Cardiac atrium fibroblast (primary cell): ENCODE measurements around the gene UCP2. TPM values are rescaled to one million over a fixed set of nuclear protein-coding genes. Genes with fewer than 3 reads are reported as not detected.

ENCODE experiments used
- total RNA-seq: library from RNA; depleted of rRNA; stranded (reverse); fragments of >200 nt; gene quantifications from 2 replicates; pipeline ENCODE4 v1.2.3, GENCODE V29; 2015

The UCP2 gene, protein sequence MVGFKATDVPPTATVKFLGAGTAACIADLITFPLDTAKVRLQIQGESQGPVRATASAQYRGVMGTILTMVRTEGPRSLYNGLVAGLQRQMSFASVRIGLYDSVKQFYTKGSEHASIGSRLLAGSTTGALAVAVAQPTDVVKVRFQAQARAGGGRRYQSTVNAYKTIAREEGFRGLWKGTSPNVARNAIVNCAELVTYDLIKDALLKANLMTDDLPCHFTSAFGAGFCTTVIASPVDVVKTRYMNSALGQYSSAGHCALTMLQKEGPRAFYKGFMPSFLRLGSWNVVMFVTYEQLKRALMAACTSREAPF
- total RNA-seq = 0.49 and 0.90 TPM in 2 replicates

GRCh38 chr11:73982595-73982989 is at the start of gene UCP2:
Gene UCP2, minus strand, starts transcription at chr11:73982843. Its CDS starts 4,465 bp downstream, at chr11:73978378.

GRCh38 chr11:74008373-74009229 is 26.0 kb upstream of the UCP2 start, which contains the start of gene UCP3:
Gene UCP3, minus strand, starts transcription at chr11:74009085. Its CDS starts 2,043 bp downstream, at chr11:74007042.

GRCh38 chr11:73950869-73951710 is 31.6 kb downstream of the UCP2 start, which contains the start of gene DNAJB13:
Gene DNAJB13, plus strand, starts transcription at chr11:73951026. Its CDS starts 44 bp downstream, at chr11:73951070.

Other genes with a start within 250 kb of the UCP2 start
- 124 and 129 TPM in 2 replicates for gene RAB6A, start 221.8 kb downstream of the UCP2 start, total RNA-seq
- gene MRPL48, start 195.0 kb downstream of the UCP2 start, total RNA-seq = 17.2 and 17.9 TPM in 2 replicates
- gene COA4, start 106.0 kb downstream of the UCP2 start, total RNA-seq = 67.9 and 72.2 TPM in 2 replicates
- 8.3 and 11.7 TPM in 2 replicates for gene PAAF1, start 105.8 kb downstream of the UCP2 start, total RNA-seq
- gene DNAJB13, start 31.8 kb downstream of the UCP2 start, total RNA-seq = not detected in 2 replicates
- not detected in 2 replicates for gene UCP3, start 26.2 kb upstream of the UCP2 start, total RNA-seq
- 8.1 and 10.5 TPM in 2 replicates for gene C2CD3, start 188.2 kb upstream of the UCP2 start, total RNA-seq
- gene PPME1, start 188.4 kb upstream of the UCP2 start, total RNA-seq = 30.0 and 36.8 TPM in 2 replicates